ENCODE data around the gene MAP4. TPM values are rescaled to one million over a fixed set of nuclear protein-coding genes. Genes with fewer than 3 reads are reported as not detected.

The MAP4 gene
- total and polyA plus RNA-seq, 2 donors (not counting 1 experiment from before 2014, with no cell fraction given): 39.2 to 132 TPM

DNA sequence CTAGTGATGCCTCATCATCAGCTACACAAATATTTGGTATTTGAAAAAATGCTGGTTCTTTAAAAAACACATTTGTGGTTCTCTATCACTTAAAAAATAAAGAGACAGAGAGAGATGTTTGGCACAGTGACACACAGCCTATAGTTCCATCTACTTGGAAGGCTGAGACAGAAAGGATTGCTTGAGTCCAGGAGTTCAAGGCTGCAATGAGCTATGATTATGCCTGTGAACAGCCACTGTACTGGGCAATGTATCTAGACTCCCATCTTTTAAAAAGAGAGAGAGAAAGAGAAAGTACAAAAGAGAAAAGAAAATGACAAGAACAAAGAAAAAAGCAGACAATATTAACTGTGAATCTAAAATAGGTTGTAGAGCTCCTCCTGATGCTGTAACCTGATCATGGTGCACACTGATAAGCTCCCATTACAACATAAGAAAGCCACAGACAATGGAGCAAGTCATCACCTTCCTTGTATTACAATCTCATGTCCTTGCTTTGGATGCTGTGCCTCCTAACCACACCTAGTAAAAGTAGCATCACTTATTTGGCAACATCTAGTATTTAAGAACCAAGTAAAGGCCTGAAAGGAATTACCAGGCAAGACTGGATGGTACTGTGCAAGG is 31.7 kb upstream of the MAP4 start:
- CTCF ChIA-PET: no interaction called here
- H3K4me1 Mint-ChIP-seq: peaks cover 5% of the 10 kb centered on the region
- H2AFZ ChIP-seq (ENCODE audit: insufficient read depth, low read depth, low read length, poor library complexity, severe bottlenecking): no peak overlapping the region
- peaks cover 2 to 5% of the 10 kb centered on the region in 2 experiments for H3K36me3 ChIP-seq (replicated peaks in 1 of 2; ENCODE audit: control extremely low read depth in 1 of 2, control insufficient read depth in 1 of 2, extremely low read depth in 1 of 2, insufficient read depth in 2 of 2, low read length in 1 of 2)
- no peaks in the 10 kb centered on the region for H3K9me3 Mint-ChIP-seq (ENCODE audit: insufficient read depth)
- peaks cover 38% of the 10 kb centered on the region for H3K79me2 ChIP-seq (ENCODE audit: control insufficient read depth, insufficient read depth, low read length)
- H3K9me3 ChIP-seq (ENCODE audit: control extremely low read depth in 1 of 3, control insufficient read depth in 2 of 3, insufficient read depth in 1 of 3, low read length in 2 of 3): no peaks in the 10 kb centered on the region
- H3K4me2 ChIP-seq (replicated peaks; ENCODE audit: low read depth, low read length, poor library complexity, severe bottlenecking): no peak overlapping the region
- no peak overlapping the region for H3K27ac Mint-ChIP-seq
- H3K4me3 ChIP-seq (ENCODE audit: control extremely low read depth in 1 of 5, extremely low read depth in 1 of 5, insufficient read depth in 1 of 5, low read depth in 2 of 5, low read length in 4 of 5): no peak overlapping the region
- intact Hi-C loops (cut with micrococcal nuclease): no loop called here
- H3K4me1 ChIP-seq (ENCODE audit: control insufficient read depth in 2 of 2, insufficient read depth in 2 of 2, low read length in 2 of 2): no peaks in the 10 kb centered on the region
- H4K20me1 ChIP-seq (ENCODE audit: control insufficient read depth, insufficient read depth, low read length, poor library complexity, severe bottlenecking): no peaks in the 10 kb centered on the region
- no peak overlapping the region for H3K4me3 Mint-ChIP-seq
- no peak overlapping the region for H3K9ac ChIP-seq (ENCODE audit: low read length)
- H3K27me3 Mint-ChIP-seq: no peaks in the 10 kb centered on the region
- ATAC-seq (ENCODE audit: low read depth): no peak
- POLR2A ChIA-PET: no interaction called here
- no peaks in the 10 kb centered on the region for H3K27me3 ChIP-seq (replicated peaks in 1 of 4; ENCODE audit: control extremely low read depth in 1 of 4, control insufficient read depth in 3 of 4, insufficient read depth in 4 of 4, low read length in 3 of 4)
- TF ChIP-seq, protein P1, sequence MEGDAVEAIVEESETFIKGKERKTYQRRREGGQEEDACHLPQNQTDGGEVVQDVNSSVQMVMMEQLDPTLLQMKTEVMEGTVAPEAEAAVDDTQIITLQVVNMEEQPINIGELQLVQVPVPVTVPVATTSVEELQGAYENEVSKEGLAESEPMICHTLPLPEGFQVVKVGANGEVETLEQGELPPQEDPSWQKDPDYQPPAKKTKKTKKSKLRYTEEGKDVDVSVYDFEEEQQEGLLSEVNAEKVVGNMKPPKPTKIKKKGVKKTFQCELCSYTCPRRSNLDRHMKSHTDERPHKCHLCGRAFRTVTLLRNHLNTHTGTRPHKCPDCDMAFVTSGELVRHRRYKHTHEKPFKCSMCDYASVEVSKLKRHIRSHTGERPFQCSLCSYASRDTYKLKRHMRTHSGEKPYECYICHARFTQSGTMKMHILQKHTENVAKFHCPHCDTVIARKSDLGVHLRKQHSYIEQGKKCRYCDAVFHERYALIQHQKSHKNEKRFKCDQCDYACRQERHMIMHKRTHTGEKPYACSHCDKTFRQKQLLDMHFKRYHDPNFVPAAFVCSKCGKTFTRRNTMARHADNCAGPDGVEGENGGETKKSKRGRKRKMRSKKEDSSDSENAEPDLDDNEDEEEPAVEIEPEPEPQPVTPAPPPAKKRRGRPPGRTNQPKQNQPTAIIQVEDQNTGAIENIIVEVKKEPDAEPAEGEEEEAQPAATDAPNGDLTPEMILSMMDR (IDR thresholded peaks at IDR 0.05): no peak
- no peak for TF ChIP-seq EZH2 (IDR thresholded peaks at IDR 0.05; ENCODE audit: borderline replicate concordance, insufficient read depth, low read depth, low read length, poor library complexity, severe bottlenecking)
- no peak for DNase-seq
- no peak overlapping the region for H3K27ac ChIP-seq (ENCODE audit: low read length in 2 of 2)

DNA sequence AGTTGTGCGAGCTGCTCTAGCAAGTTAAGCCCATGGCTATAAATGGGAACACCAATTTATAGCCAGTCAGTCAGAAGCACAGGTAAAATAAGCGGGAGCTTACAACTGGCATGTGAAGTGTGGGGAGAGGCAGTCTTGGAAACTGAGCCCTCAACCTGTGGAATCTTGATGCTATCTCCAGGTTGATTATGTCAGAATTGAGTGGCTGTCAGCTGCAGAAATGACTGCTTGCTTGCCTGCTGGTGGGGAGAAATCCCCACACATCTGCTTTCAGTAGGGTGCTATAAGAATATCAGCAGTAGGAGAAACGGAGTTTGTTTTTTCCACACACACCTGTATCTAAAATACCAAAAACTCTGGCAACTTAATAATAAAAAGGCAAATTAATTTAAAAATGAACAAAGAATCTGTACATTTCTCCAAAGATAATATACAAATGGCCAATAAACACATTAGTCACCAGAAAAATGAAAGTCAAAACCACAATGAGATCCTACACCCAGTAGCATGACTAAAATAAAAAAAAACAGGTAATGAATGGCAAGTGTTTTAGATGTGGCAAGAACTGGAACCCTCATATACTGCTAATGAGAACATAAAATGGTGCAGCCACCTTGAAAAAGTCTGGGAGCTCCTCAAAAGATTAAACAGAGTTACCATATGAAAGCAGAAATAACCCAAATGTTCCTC is 26.0 kb upstream of the MAP4 start:
- POLR2A ChIA-PET: no interaction called here
- intact Hi-C loops (cut with micrococcal nuclease): no loop called here
- no peak for DNase-seq

More for the DNA sequence above, 26.0 kb upstream of the MAP4 start:
- Histone ChIP-seq H3K4me2 (replicated peaks; ENCODE audit: low read depth, low read length, poor library complexity, severe bottlenecking) (no peak overlapping the region), H3K79me2 (ENCODE audit: control insufficient read depth, insufficient read depth, low read length) (peaks cover 32% of the 10 kb centered on the region), H3K36me3 (replicated peaks in 1 of 2; ENCODE audit: control extremely low read depth in 1 of 2, control insufficient read depth in 1 of 2, extremely low read depth in 1 of 2, insufficient read depth in 2 of 2, low read length in 1 of 2) (no peaks in the 10 kb centered on the region), H3K9me3 (ENCODE audit: control extremely low read depth in 1 of 3, control insufficient read depth in 2 of 3, insufficient read depth in 1 of 3, low read length in 2 of 3) (no peaks in the 10 kb centered on the region), H3K27me3 (replicated peaks in 1 of 4; ENCODE audit: control extremely low read depth in 1 of 4, control insufficient read depth in 3 of 4, insufficient read depth in 4 of 4, low read length in 3 of 4) (no peaks in the 10 kb centered on the region), H4K20me1 (ENCODE audit: control insufficient read depth, insufficient read depth, low read length, poor library complexity, severe bottlenecking) (peaks cover 19% of the 10 kb centered on the region), H3K4me3 (ENCODE audit: control extremely low read depth in 1 of 5, extremely low read depth in 1 of 5, insufficient read depth in 1 of 5, low read depth in 2 of 5, low read length in 4 of 5) (no peak overlapping the region), H3K9ac (ENCODE audit: low read length) (no peak overlapping the region), H3K4me1 (ENCODE audit: control insufficient read depth in 2 of 2, insufficient read depth in 2 of 2, low read length in 2 of 2) (no peaks in the 10 kb centered on the region), H2AFZ (ENCODE audit: insufficient read depth, low read depth, low read length, poor library complexity, severe bottlenecking) (no peak overlapping the region), H3K27ac (ENCODE audit: low read length in 2 of 2) (no peak overlapping the region)
- WGBS (ENCODE audit: insufficient coverage): 94% methylated on average over 2 of the region's 3 CpGs
- H3K27ac Mint-ChIP-seq: no peak overlapping the region
- no peak for ATAC-seq (ENCODE audit: low read depth)
- H3K4me1 Mint-ChIP-seq: peaks cover 7% of the 10 kb centered on the region
- TF ChIP-seq, protein P1 (IDR thresholded peaks at IDR 0.05): no peak
- TF ChIP-seq EZH2 (IDR thresholded peaks at IDR 0.05; ENCODE audit: borderline replicate concordance, insufficient read depth, low read depth, low read length, poor library complexity, severe bottlenecking): no peak
- H3K27me3 Mint-ChIP-seq: no peaks in the 10 kb centered on the region
- no peaks in the 10 kb centered on the region for H3K9me3 Mint-ChIP-seq (ENCODE audit: insufficient read depth)
- CTCF ChIA-PET: no interaction called here
- no peak overlapping the region for H3K4me3 Mint-ChIP-seq
